H1 (cell line): ENCODE data around the gene AK5. TPM values are rescaled to one million over a fixed set of nuclear protein-coding genes. Genes with fewer than 3 reads are reported as not detected.

ENCODE experiments used
- ASH2L ChIP-seq: fragments of 200-600, 300-600 bp; sonication (generic); IDR thresholded peaks from one replicate; pipeline ENCODE4 v1.7.1; 2017; ENCODE audit warnings: low read length
- HDAC6 ChIP-seq: IDR thresholded peaks from one replicate; pipeline ENCODE4 v1.7.1; 2012; ENCODE audit warnings: low read depth, mild to moderate bottlenecking, inconsistent platforms, low read length, moderate library complexity
- KDM4A ChIP-seq: IDR thresholded peaks from one replicate; pipeline ENCODE4 v1.7.1; 2012; ENCODE audit warnings: low read depth, mild to moderate bottlenecking, moderate library complexity, low read length, inconsistent platforms; ENCODE audit not compliant: severe bottlenecking
- POLR2AphosphoS5 ChIP-seq: IDR thresholded peaks from 2 replicates; pipeline ENCODE4 v1.6.1; 2011; ENCODE audit warnings: low read depth, low read length
- RFX5 ChIP-seq: IDR thresholded peaks from 2 replicates; pipeline ENCODE4 v1.6.1; 2011; ENCODE audit warnings: low read depth, low read length, improper control_type of control experiment, borderline replicate concordance
- polyA plus RNA-seq, 7 experiments: library from polyadenylated mRNA; depleted of rRNA in 3 of 7; stranded (reverse) in 5 of 7; unstranded in 2 of 7; fragments of >200 nt in 5 of 7; fragments of 200-250 nt in 2 of 7; gene quantifications; 1 replicate in 5 of 7; 2 replicates in 1 of 7; 4 replicates in 1 of 7; pipeline versions ENCODE4 v1.2.1 to v1.2.3, GENCODE V29; 2011 to 2013; ENCODE audit warnings: missing spikeins in 2 of 7, mixed read lengths in 2 of 7
- total RNA-seq: library from RNA; stranded (reverse); fragmentation: NEBNext Ultra II Directional; extraction: Animal tissue kit (Norgen Biotek cat#: 25700); gene quantifications from 2 replicates; pipeline ENCODE4 v1.2.1, GENCODE V29; 2021

The AK5 gene
- total and polyA plus RNA-seq, 2 of the 8 experiments (the other 6 are each of a cell fraction or from before 2014, with no cell fraction given), result 2.0 to 7.1 TPM

- no peak for TF ChIP-seq KDM4A
- TF ChIP-seq ASH2L, result no peak
- TF ChIP-seq HDAC6, result no peak
- no peak for TF ChIP-seq POLR2AphosphoS5
- TF ChIP-seq RFX5, result no peak
Observed at GRCh38 chr1:77465139-77465538, 183.3 kb downstream of the AK5 start (continued).
